HG03378 (cell line): ENCODE data around the gene RASEF.
"Not testable (repeated sequence)": the region's sequence is repeated elsewhere in the genome, so short reads cannot be mapped to it uniquely, and the experiment has no call there.

Experiments used
- ATAC-seq: cut with Tn5 transposase; IDR thresholded peaks from one replicate; pipeline ENCODE4 v1.9.1; 2021; ENCODE audit warnings: mild to moderate bottlenecking, moderate library complexity; ENCODE audit not compliant: unreplicated experiment

RASEF gene

GRCh38 chr9:83062651-83063527, at the start of gene RASEF:
Gene RASEF, minus strand, starts transcription at chr9:83063142. Its CDS starts 275 bp downstream, at chr9:83062867.
- ATAC-seq, result no peak

GRCh38 chr9:83111169-83111568, 48.2 kb upstream of the RASEF start:
- ATAC-seq, result no peak

- no peak for ATAC-seq
These were observed 46.4 kb upstream of the RASEF start for GRCh38 chr9:83109296-83109695.

GRCh38 chr9:83108208-83108607, 45.3 kb upstream of the RASEF start:
- no peak for ATAC-seq

GRCh38 chr9:83106772-83107171, 43.8 kb upstream of the RASEF start:
- ATAC-seq, result no peak

- ATAC-seq, result no peak
These were observed 43.3 kb upstream of the RASEF start for GRCh38 chr9:83106263-83106662.

GRCh38 chr9:83097633-83098032, 34.7 kb upstream of the RASEF start:
- no peak for ATAC-seq

- not testable (repeated sequence) for ATAC-seq
These were observed 30.4 kb upstream of the RASEF start for GRCh38 chr9:83093311-83093710.

GRCh38 chr9:83081846-83082245, 18.9 kb upstream of the RASEF start:
- ATAC-seq, result no peak

GRCh38 chr9:83081010-83081409, 18.1 kb upstream of the RASEF start:
- no peak for ATAC-seq

GRCh38 chr9:83075932-83076331, 13.0 kb upstream of the RASEF start:
- not testable (repeated sequence) for ATAC-seq

GRCh38 chr9:83072498-83072897, 9.6 kb upstream of the RASEF start:
- ATAC-seq, result not testable (repeated sequence)

- no peak for ATAC-seq
These were observed 8.7 kb upstream of the RASEF start for GRCh38 chr9:83071626-83072025.

- ATAC-seq, result no peak
These were observed 7.3 kb upstream of the RASEF start for GRCh38 chr9:83070261-83070660.

- no peak for ATAC-seq
These were observed 6.7 kb upstream of the RASEF start for GRCh38 chr9:83069651-83070050.

- no peak for ATAC-seq
These were observed 5.5 kb upstream of the RASEF start for GRCh38 chr9:83068414-83068813.

GRCh38 chr9:83067579-83067978, 4.6 kb upstream of the RASEF start:
- ATAC-seq, result no peak

- ATAC-seq, result no peak
These were observed 3.8 kb upstream of the RASEF start for GRCh38 chr9:83066771-83067170.

- ATAC-seq, result no peak
These were observed 2.3 kb upstream of the RASEF start for GRCh38 chr9:83065233-83065632.

GRCh38 chr9:83061990-83062650, 822 bp downstream of the RASEF start:
- ATAC-seq, result no peak

GRCh38 chr9:83061036-83061435, 1.9 kb downstream of the RASEF start:
- no peak for ATAC-seq

GRCh38 chr9:83060556-83060955, 2.4 kb downstream of the RASEF start:
- ATAC-seq, result no peak
